HG03139 (cell line): ENCODE measurements around the gene KIAA2012.
"Not testable (repeated sequence)": the region's sequence is repeated elsewhere in the genome, so short reads cannot be mapped to it uniquely, and the experiment has no call there.

Source experiments
- ATAC-seq: cut with Tn5 transposase; IDR thresholded peaks from one replicate; pipeline ENCODE4 v1.9.1; 2021; ENCODE audit not compliant: unreplicated experiment

The KIAA2012 gene

DNA sequence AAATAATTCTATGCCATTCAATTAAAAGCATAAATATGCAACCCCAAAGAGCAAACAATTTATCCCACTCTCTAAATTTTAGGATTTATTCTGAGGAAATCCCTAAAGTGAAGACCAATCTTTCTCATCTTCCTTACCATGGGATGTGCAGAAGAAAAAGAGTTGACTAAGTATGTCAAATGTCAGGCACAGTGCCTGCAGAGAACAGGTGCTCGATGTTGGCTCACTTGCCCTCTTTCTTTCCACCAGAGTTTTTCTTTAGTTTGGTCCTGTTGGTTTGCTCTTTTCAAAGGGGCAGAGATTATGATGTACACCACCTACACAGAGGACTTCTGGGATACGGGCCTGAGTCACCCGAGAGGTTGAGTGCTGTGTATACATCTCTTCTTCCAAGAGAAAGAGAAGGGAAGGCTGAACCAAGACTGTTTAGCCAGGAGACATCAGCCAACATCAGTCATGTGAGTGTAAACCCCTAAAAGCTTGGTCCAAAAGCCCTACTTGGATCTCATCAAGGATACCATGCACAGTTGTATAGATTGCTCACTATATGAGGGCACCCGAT, 113.7 kb downstream of the KIAA2012 start:
- no peak for ATAC-seq

GRCh38 chr2:202187570-202187969, 114.5 kb downstream of the KIAA2012 start:
- ATAC-seq: no peak

DNA sequence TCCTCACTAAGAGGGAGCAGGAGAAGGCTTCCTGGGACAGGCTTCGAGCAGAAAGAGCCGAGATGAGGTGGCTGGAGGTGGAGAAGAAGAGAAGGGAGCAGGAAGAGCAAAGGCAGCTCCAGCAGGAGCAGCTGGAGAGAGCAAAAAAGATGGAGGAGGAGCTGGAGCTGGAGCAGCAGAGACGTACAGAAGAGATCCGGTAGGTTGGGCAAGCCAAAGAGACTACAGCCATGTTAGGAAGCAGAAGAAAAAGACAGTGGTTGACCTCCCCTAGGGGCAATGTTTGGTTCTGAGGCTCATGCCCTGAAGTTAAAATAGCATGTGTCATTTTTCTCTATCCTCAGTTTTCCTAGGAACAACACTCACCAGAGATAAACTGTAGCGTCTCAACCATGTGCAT, 120.2 kb downstream of the KIAA2012 start:
- ATAC-seq: no peak

DNA sequence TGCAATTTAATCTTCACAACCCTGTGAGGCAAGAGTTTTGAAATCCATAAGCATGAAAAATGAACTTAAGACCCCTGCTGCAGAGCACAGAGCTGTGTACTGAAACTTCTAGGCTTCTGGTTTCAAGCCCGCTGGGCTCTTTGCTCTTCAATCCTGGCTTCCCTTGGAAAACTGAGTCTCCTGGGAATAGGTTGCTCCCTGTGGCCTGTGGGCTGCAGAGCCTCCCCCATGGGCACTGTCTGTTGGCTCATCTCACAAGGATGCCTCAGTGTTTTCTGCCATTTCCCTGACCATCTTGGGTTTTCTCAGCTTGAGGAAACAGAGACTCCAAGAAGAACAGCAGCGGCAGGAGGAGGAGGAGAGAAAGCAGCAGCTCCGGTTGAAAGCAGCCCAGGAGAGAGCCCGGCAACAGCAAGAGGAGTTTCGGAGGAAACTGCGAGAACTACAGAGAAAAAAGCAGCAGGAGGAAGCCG, 120.9 kb downstream of the KIAA2012 start:
- no peak for ATAC-seq

DNA sequence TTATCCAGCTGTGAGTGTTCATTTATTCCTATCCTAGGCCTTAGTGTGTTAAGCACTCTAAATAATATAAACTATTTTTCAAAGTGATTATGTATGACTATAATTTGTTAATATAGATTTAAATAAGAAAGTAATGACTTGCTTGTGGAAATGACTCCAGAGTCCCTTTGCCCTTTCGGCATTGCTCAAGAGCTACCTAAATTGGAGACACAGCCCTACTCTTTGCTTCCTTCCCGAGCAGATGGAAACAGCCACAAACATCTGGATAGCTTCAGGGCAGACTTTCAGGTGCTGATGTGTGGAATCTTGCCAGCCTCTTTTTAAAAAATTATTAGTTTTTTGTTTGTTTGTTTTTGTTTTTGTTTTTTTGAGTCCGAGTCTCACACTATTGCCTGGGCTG, 121.4 kb downstream of the KIAA2012 start:
- ATAC-seq: no peak

DNA sequence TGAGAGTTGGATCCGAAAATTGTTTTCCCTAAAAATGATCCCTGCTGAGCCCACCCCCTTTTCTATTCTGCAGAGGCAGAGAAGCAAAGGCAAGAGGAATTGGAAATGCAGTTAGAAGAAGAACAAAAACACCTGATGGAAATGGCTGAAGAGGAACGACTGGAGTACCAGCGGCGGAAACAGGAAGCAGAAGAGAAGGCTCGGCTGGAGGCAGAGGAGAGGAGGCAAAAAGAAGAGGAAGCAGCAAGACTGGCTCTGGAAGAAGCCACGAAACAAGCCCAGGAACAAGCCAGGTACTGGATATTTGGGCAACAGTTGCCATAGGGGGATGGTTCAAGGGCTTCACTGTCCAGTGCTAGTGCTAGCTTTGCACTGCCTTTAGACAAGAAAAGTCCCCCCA, 123.7 kb downstream of the KIAA2012 start:
- ATAC-seq: no peak

GRCh38 chr2:202201220-202202160, 128.4 kb downstream of the KIAA2012 start:
- no peak for ATAC-seq

- ATAC-seq: no peak
Observed at GRCh38 chr2:202203348-202203747, 130.3 kb downstream of the KIAA2012 start.

DNA sequence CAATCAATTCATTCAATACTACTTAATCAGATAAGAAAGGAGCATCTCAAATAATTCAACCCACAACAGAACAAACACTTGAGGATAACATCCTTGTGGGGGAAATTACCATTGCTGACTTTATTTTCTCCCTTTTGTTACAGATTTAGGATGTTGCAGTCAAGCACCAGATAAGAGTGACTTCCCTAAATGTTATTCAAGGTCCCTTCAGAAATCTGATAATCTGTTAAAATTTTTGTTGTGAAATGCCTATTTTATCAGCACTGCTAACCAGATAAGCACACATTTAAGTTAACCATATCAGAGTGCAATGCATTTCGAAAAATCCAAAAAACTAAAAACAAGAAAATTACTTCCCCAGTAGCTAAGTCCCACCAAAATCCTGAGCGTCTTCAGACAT, 131.8 kb downstream of the KIAA2012 start:
- ATAC-seq: no peak

DNA sequence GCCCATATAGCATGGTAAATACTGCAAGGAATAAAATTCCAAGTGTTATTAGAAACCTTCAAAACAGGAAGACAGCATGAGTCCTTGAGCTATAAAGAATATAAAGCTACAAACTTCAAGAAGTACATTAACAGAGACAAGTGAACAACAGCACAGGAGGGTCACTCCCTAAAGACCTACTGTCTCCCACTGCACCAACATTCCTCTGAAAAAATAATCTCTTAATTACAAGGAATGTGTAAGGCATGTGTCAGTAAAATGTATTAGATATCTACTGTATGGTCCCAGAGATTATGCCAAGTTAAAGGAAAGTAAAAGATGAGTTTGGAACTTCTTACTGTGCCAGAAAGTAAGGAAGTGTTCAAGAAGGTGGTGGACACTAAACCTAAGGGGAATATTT, 135.5 kb downstream of the KIAA2012 start:
- no peak for ATAC-seq

DNA sequence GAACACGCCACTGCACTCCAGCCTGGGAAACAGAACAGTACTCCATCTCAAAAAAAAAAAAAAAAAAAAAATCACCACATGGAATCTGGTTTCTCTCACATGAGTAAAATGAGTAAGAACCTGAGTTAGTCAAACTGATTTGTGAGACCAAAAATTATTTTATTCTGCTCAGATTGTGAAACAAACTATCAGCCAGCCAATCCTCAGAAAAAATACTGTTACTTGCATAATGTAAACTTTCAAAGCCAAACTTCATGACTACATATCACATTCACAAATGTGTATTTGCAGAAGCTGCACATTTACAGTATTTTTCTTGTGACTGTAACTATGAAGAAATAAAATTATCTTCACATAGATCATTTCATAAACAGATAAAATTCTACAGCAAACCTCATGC, 142.1 kb downstream of the KIAA2012 start:
- no peak for ATAC-seq

DNA sequence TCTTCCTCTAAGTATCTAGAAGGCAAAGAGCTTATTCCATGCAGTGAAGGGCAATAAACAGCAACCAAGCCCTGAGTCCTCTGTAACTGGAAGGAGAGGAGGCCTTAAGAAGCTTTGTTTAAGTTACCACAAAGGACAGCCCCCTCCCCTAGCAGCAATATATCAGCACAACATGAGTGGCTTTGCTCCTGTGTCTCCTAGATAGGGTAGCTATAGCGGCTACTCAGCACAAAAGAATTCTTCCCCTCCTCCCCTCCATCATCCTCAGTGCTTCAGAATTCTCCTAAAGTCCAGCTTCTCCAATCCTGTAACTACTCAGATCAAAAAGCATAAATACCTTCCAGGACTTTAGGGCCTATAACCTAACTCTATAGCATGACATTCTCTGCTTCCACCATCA, 148.8 kb downstream of the KIAA2012 start:
- no peak for ATAC-seq

- ATAC-seq: peak; percentile 29
Observed at GRCh38 chr2:202237787-202238233, 164.8 kb downstream of the KIAA2012 start.

DNA sequence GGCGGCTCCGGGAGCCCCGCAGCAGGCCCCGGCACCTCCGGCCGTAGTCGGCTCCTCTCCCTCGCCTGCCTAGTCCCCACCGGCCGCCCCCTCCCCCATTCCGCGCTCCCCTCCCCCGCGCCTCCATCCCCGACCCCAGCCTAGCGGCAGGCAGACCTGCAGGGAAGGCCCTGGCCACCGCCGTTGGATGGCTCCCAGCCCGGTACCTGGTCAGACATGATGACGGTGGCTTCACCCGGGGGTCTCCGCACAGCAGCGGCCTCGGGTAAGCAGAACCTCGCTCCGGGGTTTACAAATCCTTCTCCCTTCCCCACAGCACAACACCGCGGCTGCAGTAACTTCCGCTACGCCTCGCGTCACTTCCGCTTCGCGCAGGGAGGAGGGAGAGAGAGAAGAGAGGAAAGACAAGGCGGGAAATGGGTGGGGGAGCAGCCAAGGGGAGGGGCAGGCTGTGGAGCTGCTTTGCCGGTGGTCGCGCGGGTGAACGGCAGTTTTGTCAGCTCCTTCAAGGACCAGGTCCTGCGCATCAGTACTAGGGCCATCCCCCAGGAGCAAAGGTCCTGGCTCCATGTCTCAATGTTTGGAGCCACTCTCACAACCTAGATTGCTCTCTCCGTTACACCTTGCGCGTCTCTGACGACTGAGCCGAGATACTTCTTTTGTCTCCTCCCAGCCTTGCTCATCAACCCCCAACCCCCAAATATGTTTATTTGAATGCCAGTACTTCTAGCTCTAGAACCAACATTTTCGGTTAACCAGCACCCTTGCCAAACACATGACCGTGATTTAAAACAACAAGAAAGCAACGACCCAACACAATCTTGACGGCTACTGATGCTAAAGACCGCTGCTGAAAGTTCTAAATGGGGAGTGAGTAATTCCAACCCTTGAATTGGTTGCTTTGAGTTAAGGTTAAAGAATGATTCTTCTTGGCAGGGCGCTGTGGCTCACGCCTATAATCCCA, 165.5 kb downstream of the KIAA2012 start, which contains the start of gene SUMO1:
SUMO1 (minus strand) TSS at position 364 of the 964 bp plus-strand sequence; CDS start at position 218, 146 bp downstream.
- peak; percentile 95 for ATAC-seq

- ATAC-seq: not testable (repeated sequence)
Observed at GRCh38 chr2:202247710-202248109, 174.7 kb downstream of the KIAA2012 start.

GRCh38 chr2:202249521-202250253, 176.6 kb downstream of the KIAA2012 start:
- no peak for ATAC-seq

DNA sequence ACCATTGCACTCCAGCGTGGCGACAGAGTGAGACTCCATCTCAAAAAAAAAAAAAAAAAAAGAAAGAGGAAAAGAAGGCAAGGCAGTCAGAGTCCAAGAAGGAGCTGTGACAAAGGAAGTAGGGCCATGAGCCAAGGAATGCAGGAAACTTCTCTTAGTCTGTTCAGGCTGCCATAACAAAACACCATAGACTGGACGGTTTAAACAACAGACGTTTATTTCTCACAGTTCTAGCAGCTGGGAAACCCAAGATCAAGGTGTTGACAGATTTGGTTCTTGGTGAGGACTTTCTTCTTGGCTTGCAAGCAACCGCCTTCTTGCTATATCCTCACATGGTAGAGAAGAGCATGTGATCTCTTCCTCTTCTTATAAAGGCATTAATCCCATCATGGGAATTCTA, 178.4 kb downstream of the KIAA2012 start:
- no peak for ATAC-seq
